HCT116 (cell line): ENCODE data around the gene MAMSTR.

Experiments
- EZH2 ChIP-seq: fragments of 200-600 bp; sonication (generic); IDR thresholded peaks from 2 replicates; pipeline ENCODE4 v1.6.1; 2017; ENCODE audit warnings: antibody characterized with exemption, mixed run types
- TF ChIP-seq, protein P1 (sequence below): IDR thresholded peaks from 2 replicates; pipeline ENCODE4 v1.6.1; 2012
- TF ChIP-seq, protein P2 (sequence below): IDR thresholded peaks from 2 replicates; pipeline ENCODE4 v1.6.1; 2012; ENCODE audit warnings: low read depth
- TF ChIP-seq, protein P3 (sequence below), 3 experiments: fragments of 200-600 bp in 1 of 3; sonication (generic) in 1 of 3; IDR thresholded peaks in 2 of 3; conservative IDR thresholded peaks in 1 of 3; 2 replicates each; pipeline ENCODE4 v1.5.1; 2012 to 2017; ENCODE audit warnings: low read depth in 2 of 3, low read length in 2 of 3, antibody characterized with exemption in 1 of 3, borderline replicate concordance in 1 of 3, control low read depth in 1 of 3, mild to moderate bottlenecking in 1 of 3, mixed read lengths in 1 of 3, mixed run types in 1 of 3, moderate library complexity in 1 of 3; ENCODE audit not compliant: insufficient read depth in 1 of 3

DNA sequence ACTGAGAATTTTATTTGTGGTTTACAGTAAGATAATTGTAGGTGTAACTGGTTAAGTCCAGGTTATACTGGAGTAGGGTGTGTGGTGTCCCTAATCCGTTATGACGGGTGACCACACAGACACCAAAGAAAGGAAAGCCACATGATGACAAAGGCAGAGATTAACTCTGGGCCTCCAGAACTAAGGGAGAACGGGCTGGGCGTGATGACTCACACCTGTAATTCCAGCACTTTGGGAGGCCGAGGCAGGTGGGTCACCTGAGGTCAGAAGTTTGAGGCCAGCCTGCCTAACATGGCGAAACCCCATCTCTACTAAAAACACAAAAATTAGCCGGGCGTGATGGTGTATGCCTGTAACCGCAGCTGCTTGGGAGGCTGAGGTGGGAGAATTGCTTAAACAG lies 33.9 kb downstream of the MAMSTR start:
- TF ChIP-seq, protein P1, sequence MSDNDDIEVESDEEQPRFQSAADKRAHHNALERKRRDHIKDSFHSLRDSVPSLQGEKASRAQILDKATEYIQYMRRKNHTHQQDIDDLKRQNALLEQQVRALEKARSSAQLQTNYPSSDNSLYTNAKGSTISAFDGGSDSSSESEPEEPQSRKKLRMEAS = peak; percentile 47; the same call in 1 of the 2 replicates
- TF ChIP-seq, protein P2, sequence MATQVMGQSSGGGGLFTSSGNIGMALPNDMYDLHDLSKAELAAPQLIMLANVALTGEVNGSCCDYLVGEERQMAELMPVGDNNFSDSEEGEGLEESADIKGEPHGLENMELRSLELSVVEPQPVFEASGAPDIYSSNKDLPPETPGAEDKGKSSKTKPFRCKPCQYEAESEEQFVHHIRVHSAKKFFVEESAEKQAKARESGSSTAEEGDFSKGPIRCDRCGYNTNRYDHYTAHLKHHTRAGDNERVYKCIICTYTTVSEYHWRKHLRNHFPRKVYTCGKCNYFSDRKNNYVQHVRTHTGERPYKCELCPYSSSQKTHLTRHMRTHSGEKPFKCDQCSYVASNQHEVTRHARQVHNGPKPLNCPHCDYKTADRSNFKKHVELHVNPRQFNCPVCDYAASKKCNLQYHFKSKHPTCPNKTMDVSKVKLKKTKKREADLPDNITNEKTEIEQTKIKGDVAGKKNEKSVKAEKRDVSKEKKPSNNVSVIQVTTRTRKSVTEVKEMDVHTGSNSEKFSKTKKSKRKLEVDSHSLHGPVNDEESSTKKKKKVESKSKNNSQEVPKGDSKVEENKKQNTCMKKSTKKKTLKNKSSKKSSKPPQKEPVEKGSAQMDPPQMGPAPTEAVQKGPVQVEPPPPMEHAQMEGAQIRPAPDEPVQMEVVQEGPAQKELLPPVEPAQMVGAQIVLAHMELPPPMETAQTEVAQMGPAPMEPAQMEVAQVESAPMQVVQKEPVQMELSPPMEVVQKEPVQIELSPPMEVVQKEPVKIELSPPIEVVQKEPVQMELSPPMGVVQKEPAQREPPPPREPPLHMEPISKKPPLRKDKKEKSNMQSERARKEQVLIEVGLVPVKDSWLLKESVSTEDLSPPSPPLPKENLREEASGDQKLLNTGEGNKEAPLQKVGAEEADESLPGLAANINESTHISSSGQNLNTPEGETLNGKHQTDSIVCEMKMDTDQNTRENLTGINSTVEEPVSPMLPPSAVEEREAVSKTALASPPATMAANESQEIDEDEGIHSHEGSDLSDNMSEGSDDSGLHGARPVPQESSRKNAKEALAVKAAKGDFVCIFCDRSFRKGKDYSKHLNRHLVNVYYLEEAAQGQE = no peak
- no peak for TF ChIP-seq EZH2
- TF ChIP-seq, protein P3, sequence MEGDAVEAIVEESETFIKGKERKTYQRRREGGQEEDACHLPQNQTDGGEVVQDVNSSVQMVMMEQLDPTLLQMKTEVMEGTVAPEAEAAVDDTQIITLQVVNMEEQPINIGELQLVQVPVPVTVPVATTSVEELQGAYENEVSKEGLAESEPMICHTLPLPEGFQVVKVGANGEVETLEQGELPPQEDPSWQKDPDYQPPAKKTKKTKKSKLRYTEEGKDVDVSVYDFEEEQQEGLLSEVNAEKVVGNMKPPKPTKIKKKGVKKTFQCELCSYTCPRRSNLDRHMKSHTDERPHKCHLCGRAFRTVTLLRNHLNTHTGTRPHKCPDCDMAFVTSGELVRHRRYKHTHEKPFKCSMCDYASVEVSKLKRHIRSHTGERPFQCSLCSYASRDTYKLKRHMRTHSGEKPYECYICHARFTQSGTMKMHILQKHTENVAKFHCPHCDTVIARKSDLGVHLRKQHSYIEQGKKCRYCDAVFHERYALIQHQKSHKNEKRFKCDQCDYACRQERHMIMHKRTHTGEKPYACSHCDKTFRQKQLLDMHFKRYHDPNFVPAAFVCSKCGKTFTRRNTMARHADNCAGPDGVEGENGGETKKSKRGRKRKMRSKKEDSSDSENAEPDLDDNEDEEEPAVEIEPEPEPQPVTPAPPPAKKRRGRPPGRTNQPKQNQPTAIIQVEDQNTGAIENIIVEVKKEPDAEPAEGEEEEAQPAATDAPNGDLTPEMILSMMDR (IDR thresholded peaks at IDR 0.05 in 2 of 3, conservative IDR thresholded peaks at IDR 0.05 in 1 of 3; ENCODE audit: borderline replicate concordance in 1 of 3, insufficient read depth in 1 of 3, low read depth in 2 of 3, low read length in 2 of 3) = no peak
